Vagina (tissue), 2 donors: ENCODE measurements around the gene TRAF2. TPM values are rescaled to one million over a fixed set of nuclear protein-coding genes. Genes with fewer than 3 reads are reported as not detected.

Source experiments
- DNase-seq, 2 donors: peaks; one replicate each; pipeline ENCODE4 v3.0.0-alpha.2; 2017; ENCODE audit errors: extremely low spot score in 2 of 2
- H3K27ac ChIP-seq: fragments of 200-600 bp; sonication (generic); one replicate; pipeline ENCODE4 v1.5.1; 2019
- H3K27me3 ChIP-seq: fragments of 200-600 bp; sonication (generic); one replicate; pipeline ENCODE4 v1.5.1; 2019
- H3K36me3 ChIP-seq, 2 donors: fragments of 200-600 bp; sonication (generic); one replicate each; pipeline ENCODE4 v1.5.1; 2017 to 2019
- H3K4me1 ChIP-seq: fragments of 200-600 bp; sonication (generic); one replicate; pipeline ENCODE4 v1.5.1; 2019
- H3K4me3 ChIP-seq, 2 donors: fragments of 200-600 bp; sonication (generic); 1 replicate in 1 of 2; 2 replicates in 1 of 2; pipeline ENCODE4 v1.5.1; 2016 to 2019
- H3K9me3 ChIP-seq: fragments of 200-600 bp; sonication (generic); one replicate; pipeline ENCODE4 v1.5.1; 2019
- CTCF ChIP-seq, 3 experiments: fragments of 450-650 bp in 2 of 3; fragments of 200-600 bp in 1 of 3; sonication (generic) in 1 of 3; IDR thresholded peaks; one replicate each; pipeline ENCODE4 v1.5.1; 2017 to 2019; ENCODE audit warnings: antibody characterized with exemption in 3 of 3, mild to moderate bottlenecking in 2 of 3, moderate library complexity in 2 of 3
- POLR2A ChIP-seq, 2 donors: fragments of 450-650 bp; IDR thresholded peaks; one replicate each; pipeline ENCODE4 v1.6.1; 2017; ENCODE audit warnings: antibody characterized with exemption in 2 of 2, mild to moderate bottlenecking in 2 of 2, moderate library complexity in 2 of 2
- POLR2AphosphoS5 ChIP-seq, 2 donors: sonication (generic); formaldehyde crosslinking; IDR thresholded peaks; one replicate each; pipeline ENCODE4 v1.9.0; 2017; ENCODE audit warnings: antibody characterized with exemption in 2 of 2, mild to moderate bottlenecking in 2 of 2, low read depth in 1 of 2; ENCODE audit not compliant: insufficient read depth in 1 of 2
- intact Hi-C: fragments of 100-400 bp; cut with DNase I; formaldehyde crosslinking; loops from one replicate; pipeline ENCODE4 v1.15.1; 2023
- total RNA-seq: library from RNA; depleted of rRNA; stranded (reverse); fragments of >200 nt; gene quantifications from one replicate; pipeline ENCODE4 v1.2.3, GENCODE V29; 2016

Gene TRAF2
- total RNA-seq, 1 donor from 2014 or later = 12.8 TPM

DNA sequence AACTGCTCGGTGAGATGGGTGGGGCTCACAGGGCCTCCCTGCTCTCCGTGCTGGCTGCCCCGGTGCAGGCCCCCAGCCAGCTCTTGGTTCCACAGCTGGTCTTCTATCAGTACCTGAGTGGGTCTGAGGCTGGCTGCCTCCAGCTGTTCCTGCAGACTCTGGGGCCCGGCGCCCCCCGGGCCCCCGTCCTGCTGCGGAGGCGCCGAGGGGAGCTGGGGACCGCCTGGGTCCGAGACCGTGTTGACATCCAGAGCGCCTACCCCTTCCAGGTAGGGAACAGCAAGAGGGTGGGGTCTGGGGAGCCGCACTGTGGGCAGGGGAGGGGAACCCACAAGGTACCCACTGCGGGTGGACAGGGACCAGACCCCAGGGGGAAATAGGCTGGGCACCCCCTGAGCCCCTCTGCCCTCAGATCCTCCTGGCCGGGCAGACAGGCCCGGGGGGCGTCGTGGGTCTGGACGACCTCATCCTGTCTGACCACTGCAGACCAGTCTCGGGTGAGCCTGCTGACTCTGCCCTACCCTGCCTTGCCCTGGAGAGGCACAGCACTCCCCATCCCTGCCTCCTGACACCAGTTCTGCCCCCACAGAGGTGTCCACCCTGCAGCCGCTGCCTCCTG, 31.4 kb upstream of the TRAF2 start:
- Histone ChIP-seq H3K4me3 (no peak overlapping the region), H3K27me3 (no peaks in the 10 kb centered on the region), H3K9me3 (no peaks in the 10 kb centered on the region), H3K4me1 (peaks cover 28% of the 10 kb centered on the region), H3K36me3 (no peaks in the 10 kb centered on the region), H3K27ac (no peak overlapping the region)
- DNase-seq = no peak
- intact Hi-C loops = loop anchor here (2.0 kb wide), 1 partner anchor 34 kb away; no protein-coding TSS in a partner anchor
- no peak for TF ChIP-seq POLR2AphosphoS5 (IDR thresholded peaks at IDR 0.05; ENCODE audit: insufficient read depth in 1 of 2, low read depth in 1 of 2)
- TF ChIP-seq POLR2A (IDR thresholded peaks at IDR 0.05) = no peak

- peaks cover 22% of the 10 kb centered on the region for H3K4me1 ChIP-seq
- no peak for DNase-seq
- no peaks in the 10 kb centered on the region for H3K9me3 ChIP-seq
- H3K4me3 ChIP-seq = no peak overlapping the region
- H3K27me3 ChIP-seq = no peaks in the 10 kb centered on the region
- no peak overlapping the region for H3K27ac ChIP-seq
- intact Hi-C loops = loop anchor here (2.0 kb wide), 1 partner anchor 35 kb away; no protein-coding TSS in a partner anchor
- peaks cover 0 to 3% of the 10 kb centered on the region in 2 donors for H3K36me3 ChIP-seq
- TF ChIP-seq CTCF (IDR thresholded peaks at IDR 0.05) (no peak), POLR2A (IDR thresholded peaks at IDR 0.05) (no peak), POLR2AphosphoS5 (IDR thresholded peaks at IDR 0.05; ENCODE audit: insufficient read depth in 1 of 2, low read depth in 1 of 2) (no peak)
Observed at GRCh38 chr9:136855461-136856078, 30.7 kb upstream of the TRAF2 start.

DNA sequence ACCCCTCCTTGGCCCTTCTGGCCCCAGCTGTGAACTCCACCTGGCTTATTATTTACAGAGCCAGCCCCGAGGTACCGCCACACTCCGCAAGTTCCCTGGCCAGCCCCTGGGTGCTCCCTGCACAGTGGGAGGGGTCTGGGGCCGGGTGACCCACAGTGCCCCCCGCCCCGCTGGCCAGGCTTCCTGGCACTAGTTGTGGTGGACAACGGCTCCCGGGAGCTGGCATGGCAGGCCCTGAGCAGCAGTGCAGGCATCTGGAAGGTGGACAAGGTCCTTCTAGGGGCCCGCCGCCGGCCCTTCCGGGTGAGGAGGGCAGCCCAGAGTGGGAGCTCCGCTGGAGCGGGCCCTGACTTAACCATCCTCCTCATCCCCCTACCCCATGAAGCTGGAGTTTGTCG, 30.2 kb upstream of the TRAF2 start:
- TF ChIP-seq CTCF (IDR thresholded peaks at IDR 0.05) = no peak
- TF ChIP-seq POLR2A (IDR thresholded peaks at IDR 0.05) = no peak
- TF ChIP-seq POLR2AphosphoS5 (IDR thresholded peaks at IDR 0.05; ENCODE audit: insufficient read depth in 1 of 2, low read depth in 1 of 2) = no peak
- H3K27me3 ChIP-seq = no peaks in the 10 kb centered on the region
- peaks cover 0 to 8% of the 10 kb centered on the region in 2 donors for H3K36me3 ChIP-seq
- H3K27ac ChIP-seq = no peak overlapping the region
- DNase-seq = no peak
- H3K9me3 ChIP-seq = no peaks in the 10 kb centered on the region
- H3K4me3 ChIP-seq = no peak overlapping the region
- intact Hi-C loops = no loop called here
- H3K4me1 ChIP-seq = peaks cover 18% of the 10 kb centered on the region

DNA sequence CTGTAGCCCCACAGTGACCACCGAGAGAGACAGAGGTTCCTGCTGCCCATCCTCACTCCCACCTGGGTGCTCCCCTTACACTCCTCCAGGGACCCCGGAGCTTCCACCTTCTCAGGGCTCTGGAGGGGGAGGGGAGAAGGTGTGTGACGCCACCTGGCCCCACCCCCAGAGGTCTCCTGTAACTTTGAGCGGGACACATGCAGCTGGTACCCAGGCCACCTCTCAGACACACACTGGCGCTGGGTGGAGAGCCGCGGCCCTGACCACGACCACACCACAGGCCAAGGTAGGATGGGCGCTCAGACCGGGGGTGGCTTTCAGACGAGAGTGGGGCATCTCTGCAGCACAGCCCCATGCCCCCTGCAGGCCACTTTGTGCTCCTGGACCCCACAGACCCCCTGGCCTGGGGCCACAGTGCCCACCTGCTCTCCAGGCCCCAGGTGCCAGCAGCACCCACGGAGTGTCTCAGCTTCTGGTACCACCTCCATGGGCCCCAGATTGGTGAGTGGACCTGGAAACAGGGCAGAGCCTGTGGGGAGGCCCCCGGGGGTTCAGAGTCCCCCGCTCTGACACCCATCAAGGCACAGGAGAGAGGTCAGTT, 29.7 kb upstream of the TRAF2 start:
- H3K27me3 ChIP-seq = no peaks in the 10 kb centered on the region
- intact Hi-C loops = no loop called here
- peaks cover 18% of the 10 kb centered on the region for H3K4me1 ChIP-seq
- no peak overlapping the region for H3K27ac ChIP-seq
- H3K4me3 ChIP-seq = no peak overlapping the region
- peaks cover 0 to 14% of the 10 kb centered on the region in 2 donors for H3K36me3 ChIP-seq
- TF ChIP-seq POLR2AphosphoS5 (IDR thresholded peaks at IDR 0.05; ENCODE audit: insufficient read depth in 1 of 2, low read depth in 1 of 2) (no peak), CTCF (IDR thresholded peaks at IDR 0.05) (no peak), POLR2A (IDR thresholded peaks at IDR 0.05) (no peak)
- no peak for DNase-seq
- H3K9me3 ChIP-seq = no peaks in the 10 kb centered on the region

DNA sequence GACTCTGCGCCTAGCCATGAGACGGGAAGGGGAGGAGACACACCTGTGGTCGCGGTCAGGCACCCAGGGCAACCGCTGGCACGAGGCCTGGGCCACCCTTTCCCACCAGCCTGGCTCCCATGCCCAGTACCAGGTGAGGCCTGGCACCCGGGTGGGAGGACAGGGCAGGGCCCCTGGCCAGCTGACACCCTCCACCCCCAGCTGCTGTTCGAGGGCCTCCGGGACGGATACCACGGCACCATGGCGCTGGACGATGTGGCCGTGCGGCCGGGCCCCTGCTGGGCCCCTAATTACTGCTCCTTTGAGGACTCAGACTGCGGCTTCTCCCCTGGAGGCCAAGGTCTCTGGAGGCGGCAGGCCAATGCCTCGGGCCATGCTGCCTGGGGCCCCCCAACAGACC, 29.1 kb upstream of the TRAF2 start:
- Histone ChIP-seq H3K27ac (no peak overlapping the region), H3K4me1 (peaks cover 18% of the 10 kb centered on the region), H3K9me3 (no peaks in the 10 kb centered on the region), H3K27me3 (no peaks in the 10 kb centered on the region), H3K36me3 (peaks cover 0 to 19% of the 10 kb centered on the region in 2 donors), H3K4me3 (no peak overlapping the region)
- TF ChIP-seq POLR2A (IDR thresholded peaks at IDR 0.05) = no peak
- TF ChIP-seq CTCF (IDR thresholded peaks at IDR 0.05) = no peak
- TF ChIP-seq POLR2AphosphoS5 (IDR thresholded peaks at IDR 0.05; ENCODE audit: insufficient read depth in 1 of 2, low read depth in 1 of 2) = no peak
- intact Hi-C loops = no loop called here
- no peak for DNase-seq
